A673 (cell line): ENCODE results near the gene CHD8.

ENCODE experiments used
- CTCF ChIP-seq: fragments of 300-800, 200-600 bp; sonication (generic); conservative IDR thresholded peaks from 2 replicates; pipeline ENCODE4 v1.5.1; 2017; ENCODE audit warnings: low read depth, mild to moderate bottlenecking, antibody characterized with exemption, low read length, moderate library complexity, mixed read lengths
- EZH2 ChIP-seq: fragments of 200-600 bp; sonication (generic); IDR thresholded peaks from 2 replicates; pipeline ENCODE4 v1.6.1; 2017; ENCODE audit warnings: borderline replicate concordance, low read depth, mild to moderate bottlenecking, mixed read lengths, antibody characterized with exemption, low read length; ENCODE audit not compliant: poor library complexity, severe bottlenecking

GRCh38 chr14:21455912-21456667 is at the start of gene CHD8:
- TF ChIP-seq CTCF = peak; percentile 77
- TF ChIP-seq EZH2 = no peak
